Endothelial cell of umbilical vein (primary cell): ENCODE measurements around the gene PTPRH. TPM values are rescaled to one million over a fixed set of nuclear protein-coding genes. Genes with fewer than 3 reads are reported as not detected.

Source experiments
- BruUV-seq: library from RNA; stranded (reverse); fragments of 400-500 nt; replicated peaks from 2 replicates; lab custom pipeline; 2021; lab: Mats Ljungman, UMichigan
- CTCF ChIA-PET: fragments of 300-600, 350-600 bp; sonication (Branson Sonifier 250); formaldehyde crosslinking; loops from one replicate; lab custom pipeline; 2021; ENCODE audit warnings: antibody characterized with exemption, inconsistent platforms; lab: Charles Lee
- POLR2A ChIA-PET: fragments of 300-600, 350-600 bp; sonication (Branson Sonifier 250); formaldehyde crosslinking; loops from one replicate; lab custom pipeline; 2021; ENCODE audit warnings: antibody characterized with exemption, inconsistent platforms; lab: Charles Lee
- DNase-seq: peaks from one replicate; pipeline ENCODE4 v3.0.0-alpha.2; 2011; ENCODE audit warnings: low read depth, low spot score
- FAIRE-seq: peaks from 2 replicates; lab custom pipeline; 2011; peaks lifted over from hg19 to GRCh38; lab: Jason Lieb, UNC
- H2AFZ ChIP-seq: 2 replicates; pipeline ENCODE4 v1.6.0; 2012; ENCODE audit warnings: low read depth, low read length, control low read depth, inconsistent platforms
- H3K27ac ChIP-seq: 2 replicates; pipeline ENCODE4 v1.5.1; 2011; ENCODE audit warnings: low read depth, mild to moderate bottlenecking, control low read depth, low read length, moderate library complexity; ENCODE audit not compliant: insufficient read depth
- H3K27me3 ChIP-seq, 2 experiments: 2 replicates each; pipeline versions ENCODE4 v1.6.0 to v1.6.1; 2011; ENCODE audit warnings: low read length in 2 of 2, mixed read lengths in 1 of 2; ENCODE audit not compliant: control insufficient read depth in 2 of 2, insufficient read depth in 2 of 2
- H3K36me3 ChIP-seq, 2 experiments: 2 replicates in 1 of 2; 3 replicates in 1 of 2; pipeline ENCODE4 v1.5.1; 2011; ENCODE audit warnings: low read length in 2 of 2, mild to moderate bottlenecking in 1 of 2, moderate library complexity in 1 of 2; ENCODE audit not compliant: control insufficient read depth in 2 of 2, insufficient read depth in 2 of 2; ENCODE audit errors: extremely low read depth in 1 of 2
- H3K4me1 ChIP-seq: 3 replicates; pipeline ENCODE4 v1.5.1; 2011; ENCODE audit warnings: mild to moderate bottlenecking, low read length; ENCODE audit not compliant: control insufficient read depth, insufficient read depth; ENCODE audit errors: extremely low read depth
- H3K4me2 ChIP-seq: 2 replicates; pipeline ENCODE4 v1.6.1; 2011; ENCODE audit warnings: low read length, control low read depth, mixed read lengths; ENCODE audit not compliant: insufficient read depth
- H3K4me3 ChIP-seq, 3 experiments: fragments of 200-600 bp in 1 of 3; sonication (generic), shearing (Covaris generic) in 1 of 3; replicated peaks in 1 of 3; 2 replicates each; pipeline ENCODE4 v1.5.1; 2011 to 2016; ENCODE audit warnings: control low read depth in 3 of 3, low read length in 3 of 3, mild to moderate bottlenecking in 2 of 3, inconsistent platforms in 1 of 3, low read depth in 1 of 3, moderate library complexity in 1 of 3; ENCODE audit not compliant: insufficient read depth in 1 of 3
- H3K79me2 ChIP-seq: 2 replicates; pipeline ENCODE4 v1.6.0; 2012; ENCODE audit warnings: low read length, inconsistent platforms; ENCODE audit not compliant: control insufficient read depth, insufficient read depth
- H3K9ac ChIP-seq: replicated peaks from 2 replicates; pipeline ENCODE3; 2011; ENCODE audit warnings: low read length, control low read depth; ENCODE audit not compliant: insufficient read depth; ENCODE audit errors: extremely low read depth
- H3K9me1 ChIP-seq: replicated peaks from 3 replicates; pipeline ENCODE4 v1.6.0; 2011; ENCODE audit warnings: mild to moderate bottlenecking, low read length; ENCODE audit not compliant: control insufficient read depth, insufficient read depth; ENCODE audit errors: extremely low read depth
- H3K9me3 ChIP-seq: replicated peaks from 2 replicates; pipeline ENCODE4 v1.5.1; 2012; ENCODE audit warnings: low read length, inconsistent platforms; ENCODE audit not compliant: control insufficient read depth, insufficient read depth
- H4K20me1 ChIP-seq: replicated peaks from 2 replicates; pipeline ENCODE3; 2011; ENCODE audit warnings: mild to moderate bottlenecking, low read length; ENCODE audit not compliant: control insufficient read depth, insufficient read depth; ENCODE audit errors: extremely low read depth
- CTCF ChIP-seq, 2 donors: IDR thresholded peaks; 1 replicate in 1 of 2; 2 replicates in 1 of 2; pipeline ENCODE4 v1.5.1; 2011; ENCODE audit warnings: low read length in 2 of 2, mild to moderate bottlenecking in 2 of 2, moderate library complexity in 2 of 2, control low read depth in 1 of 2, inconsistent platforms in 1 of 2, low read depth in 1 of 2; ENCODE audit not compliant: insufficient read depth in 1 of 2; ENCODE audit errors: extremely low read depth in 1 of 2
- EZH2 ChIP-seq: IDR thresholded peaks from 2 replicates; pipeline ENCODE4 v1.6.1; 2012; ENCODE audit warnings: borderline replicate concordance, low read depth, mild to moderate bottlenecking, moderate library complexity, low read length, inconsistent platforms; ENCODE audit not compliant: severe bottlenecking
- FOS ChIP-seq: IDR thresholded peaks from 2 replicates; pipeline ENCODE4 v1.6.1; 2011; ENCODE audit warnings: mild to moderate bottlenecking, low read length, moderate library complexity, borderline replicate concordance; ENCODE audit not compliant: insufficient read depth
- GATA2 ChIP-seq: IDR thresholded peaks from 2 replicates; pipeline ENCODE4 v1.7.0; 2011; ENCODE audit warnings: low read depth, mild to moderate bottlenecking, moderate library complexity, mixed read lengths, low read length; ENCODE audit not compliant: insufficient read length, insufficient read depth
- JUN ChIP-seq: IDR thresholded peaks from 2 replicates; pipeline ENCODE4 v1.6.1; 2011; ENCODE audit warnings: borderline replicate concordance, low read depth; ENCODE audit not compliant: insufficient read length, insufficient read depth
- MYC ChIP-seq: IDR thresholded peaks from one replicate; pipeline ENCODE4 v1.6.1; 2011; ENCODE audit warnings: mild to moderate bottlenecking, low read depth, low read length
- POLR2A ChIP-seq: IDR thresholded peaks from 2 replicates; pipeline ENCODE4 v1.6.1; 2012; ENCODE audit warnings: low read depth, mild to moderate bottlenecking, control low read depth, low read length
- POLR2AphosphoS5 ChIP-seq: IDR thresholded peaks from 2 replicates; pipeline ENCODE4 v1.6.1; 2012; ENCODE audit warnings: low read depth, mild to moderate bottlenecking, control low read depth, low read length, moderate library complexity; ENCODE audit not compliant: insufficient read depth
- dilution Hi-C: fragments of 300-500 bp; cut with MboI; formaldehyde crosslinking; loops from one replicate; pipeline ENCODE4 v1.15.0; 2019; ENCODE audit warnings: low sequenced_read_pairs; ENCODE audit not compliant: extremely low pct_ligation_motif_present
- intact Hi-C: fragments of 100-400 bp; cut with micrococcal nuclease; formaldehyde crosslinking; loops from one replicate; pipeline ENCODE4 v1.10.0; 2022
- polyA plus RNA-seq, 4 experiments: library from polyadenylated mRNA; depleted of rRNA in 3 of 4; stranded (reverse) in 3 of 4; unstranded in 1 of 4; fragments of >200 nt; gene quantifications; 2 replicates each; pipeline versions ENCODE4 v1.2.1 to v1.2.3, GENCODE V29; 2011 to 2012; ENCODE audit warnings: missing spikeins in 1 of 4
- total RNA-seq: library from RNA; stranded (reverse); gene quantifications from 2 replicates; pipeline ENCODE4 v1.2.3, GENCODE V29; 2021
- TF ChIP-seq, protein P1 (sequence below): IDR thresholded peaks from 2 replicates; pipeline ENCODE4 v1.6.1; 2011; ENCODE audit not compliant: insufficient read depth, insufficient read length

Gene PTPRH
- total and polyA plus RNA-seq, 2 donors (not counting 3 experiments of a cell fraction or from before 2014, with no cell fraction given) = 0.14 to 1.00 TPM

DNA sequence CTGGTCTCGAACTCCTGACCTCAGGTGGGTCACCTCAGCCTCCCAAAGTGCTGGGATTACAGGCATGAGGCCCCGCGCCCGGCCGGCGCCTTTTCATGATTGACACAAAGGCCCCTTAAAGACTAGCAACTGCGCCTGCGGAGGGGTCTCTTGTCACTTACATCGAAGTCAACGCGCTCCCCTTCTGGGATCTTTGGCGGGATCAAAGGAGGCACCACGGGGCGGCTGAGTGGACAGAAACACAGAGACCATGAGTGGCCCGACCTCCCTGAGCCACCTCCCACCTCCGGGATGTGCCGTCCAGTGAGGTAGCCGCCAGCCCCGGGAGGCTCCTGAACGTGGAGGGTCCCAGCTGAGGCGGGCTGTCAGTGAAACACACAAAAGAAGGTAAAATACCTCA is 67.6 kb downstream of the PTPRH start:
- intact Hi-C loops = loop anchor here (1.0 to 10.0 kb wide), 8 partner anchors 19 to 491 kb away; partner anchors contain the start of genes RPL28 and TMEM238
- BruUV-seq = no TSS peak

More for the DNA sequence above, 67.6 kb downstream of the PTPRH start:
- dilution Hi-C loops = no loop called here
- no peaks in the 10 kb centered on the region for H4K20me1 ChIP-seq
- no peaks in the 10 kb centered on the region for H3K9me1 ChIP-seq
- DNase-seq (no peak), FAIRE-seq (no peak)
- H3K27me3 ChIP-seq = peaks cover 4 to 5% of the 10 kb centered on the region in 2 experiments
- CTCF ChIA-PET = interaction anchor here (0.6 to 4.5 kb wide), 51 partner anchors 9 to 939 kb away, joined by 3 to 90 read pairs (median 4); partner anchors contain the start of genes DNAAF3, ISOC2, KMT5C and NAT14
- H3K4me3 ChIP-seq = no peak overlapping the region
- H2AFZ ChIP-seq = peak overlapping the region; percentile 4
- POLR2A ChIA-PET = interaction anchor here (0.7 kb wide), 1 partner anchor 18 kb away, joined by 3 read pairs; no protein-coding TSS in a partner anchor
- TF ChIP-seq JUN = no peak
- TF ChIP-seq POLR2AphosphoS5 = no peak
- no peak for TF ChIP-seq FOS
- TF ChIP-seq GATA2 = no peak
- TF ChIP-seq POLR2A = no peak
- TF ChIP-seq, protein P1, sequence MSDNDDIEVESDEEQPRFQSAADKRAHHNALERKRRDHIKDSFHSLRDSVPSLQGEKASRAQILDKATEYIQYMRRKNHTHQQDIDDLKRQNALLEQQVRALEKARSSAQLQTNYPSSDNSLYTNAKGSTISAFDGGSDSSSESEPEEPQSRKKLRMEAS = no peak
- no peak for TF ChIP-seq MYC
- TF ChIP-seq CTCF (IDR thresholded peaks at IDR 0.05; ENCODE audit: extremely low read depth in 1 of 2, insufficient read depth in 1 of 2, low read depth in 1 of 2, low read length in 2 of 2) = no peak
- TF ChIP-seq EZH2 = no peak
- H3K9me3 ChIP-seq = no peaks in the 10 kb centered on the region
- H3K9ac ChIP-seq = no peak overlapping the region
- no peak overlapping the region for H3K4me2 ChIP-seq
- no peak overlapping the region for H3K27ac ChIP-seq
- H3K36me3 ChIP-seq = no peaks in the 10 kb centered on the region
- no peaks in the 10 kb centered on the region for H3K79me2 ChIP-seq
- H3K4me1 ChIP-seq = no peaks in the 10 kb centered on the region
